Endothelial cell of umbilical vein (primary cell): ENCODE data around the gene RUFY3.

Experiments
- EZH2 ChIP-seq: IDR thresholded peaks from 2 replicates; pipeline ENCODE4 v1.6.1; 2012; ENCODE audit warnings: borderline replicate concordance, low read depth, mild to moderate bottlenecking, moderate library complexity, low read length, inconsistent platforms; ENCODE audit not compliant: severe bottlenecking
- FOS ChIP-seq: IDR thresholded peaks from 2 replicates; pipeline ENCODE4 v1.6.1; 2011; ENCODE audit warnings: mild to moderate bottlenecking, low read length, moderate library complexity, borderline replicate concordance; ENCODE audit not compliant: insufficient read depth
- GATA2 ChIP-seq: IDR thresholded peaks from 2 replicates; pipeline ENCODE4 v1.7.0; 2011; ENCODE audit warnings: low read depth, mild to moderate bottlenecking, moderate library complexity, mixed read lengths, low read length; ENCODE audit not compliant: insufficient read length, insufficient read depth
- JUN ChIP-seq: IDR thresholded peaks from 2 replicates; pipeline ENCODE4 v1.6.1; 2011; ENCODE audit warnings: borderline replicate concordance, low read depth; ENCODE audit not compliant: insufficient read length, insufficient read depth
- MYC ChIP-seq: IDR thresholded peaks from one replicate; pipeline ENCODE4 v1.6.1; 2011; ENCODE audit warnings: mild to moderate bottlenecking, low read depth, low read length
- POLR2A ChIP-seq: IDR thresholded peaks from 2 replicates; pipeline ENCODE4 v1.6.1; 2012; ENCODE audit warnings: low read depth, mild to moderate bottlenecking, control low read depth, low read length
- POLR2AphosphoS5 ChIP-seq: IDR thresholded peaks from 2 replicates; pipeline ENCODE4 v1.6.1; 2012; ENCODE audit warnings: low read depth, mild to moderate bottlenecking, control low read depth, low read length, moderate library complexity; ENCODE audit not compliant: insufficient read depth
- TF ChIP-seq, protein P1 (sequence below), 2 donors: IDR thresholded peaks; 1 replicate in 1 of 2; 2 replicates in 1 of 2; pipeline ENCODE4 v1.5.1; 2011; ENCODE audit warnings: low read length in 2 of 2, mild to moderate bottlenecking in 2 of 2, moderate library complexity in 2 of 2, control low read depth in 1 of 2, inconsistent platforms in 1 of 2, low read depth in 1 of 2; ENCODE audit not compliant: insufficient read depth in 1 of 2; ENCODE audit errors: extremely low read depth in 1 of 2
- TF ChIP-seq, protein P2 (sequence below): IDR thresholded peaks from 2 replicates; pipeline ENCODE4 v1.6.1; 2011; ENCODE audit not compliant: insufficient read depth, insufficient read length

GRCh38 chr4:70831293-70831692 lies 109.5 kb downstream of the RUFY3 start:
- TF ChIP-seq, protein P1, sequence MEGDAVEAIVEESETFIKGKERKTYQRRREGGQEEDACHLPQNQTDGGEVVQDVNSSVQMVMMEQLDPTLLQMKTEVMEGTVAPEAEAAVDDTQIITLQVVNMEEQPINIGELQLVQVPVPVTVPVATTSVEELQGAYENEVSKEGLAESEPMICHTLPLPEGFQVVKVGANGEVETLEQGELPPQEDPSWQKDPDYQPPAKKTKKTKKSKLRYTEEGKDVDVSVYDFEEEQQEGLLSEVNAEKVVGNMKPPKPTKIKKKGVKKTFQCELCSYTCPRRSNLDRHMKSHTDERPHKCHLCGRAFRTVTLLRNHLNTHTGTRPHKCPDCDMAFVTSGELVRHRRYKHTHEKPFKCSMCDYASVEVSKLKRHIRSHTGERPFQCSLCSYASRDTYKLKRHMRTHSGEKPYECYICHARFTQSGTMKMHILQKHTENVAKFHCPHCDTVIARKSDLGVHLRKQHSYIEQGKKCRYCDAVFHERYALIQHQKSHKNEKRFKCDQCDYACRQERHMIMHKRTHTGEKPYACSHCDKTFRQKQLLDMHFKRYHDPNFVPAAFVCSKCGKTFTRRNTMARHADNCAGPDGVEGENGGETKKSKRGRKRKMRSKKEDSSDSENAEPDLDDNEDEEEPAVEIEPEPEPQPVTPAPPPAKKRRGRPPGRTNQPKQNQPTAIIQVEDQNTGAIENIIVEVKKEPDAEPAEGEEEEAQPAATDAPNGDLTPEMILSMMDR (IDR thresholded peaks at IDR 0.05; ENCODE audit: extremely low read depth in 1 of 2, insufficient read depth in 1 of 2, low read depth in 1 of 2, low read length in 2 of 2), result no peak
- TF ChIP-seq POLR2A (no peak), POLR2AphosphoS5 (no peak), MYC (no peak), GATA2 (no peak), JUN (no peak), EZH2 (no peak), FOS (no peak)
- TF ChIP-seq, protein P2, sequence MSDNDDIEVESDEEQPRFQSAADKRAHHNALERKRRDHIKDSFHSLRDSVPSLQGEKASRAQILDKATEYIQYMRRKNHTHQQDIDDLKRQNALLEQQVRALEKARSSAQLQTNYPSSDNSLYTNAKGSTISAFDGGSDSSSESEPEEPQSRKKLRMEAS, result no peak
